ENCODE measurements around the gene GNB1.
"Not testable (repeated sequence)": the region's sequence is repeated elsewhere in the genome, so short reads cannot be mapped to it uniquely, and the experiment has no call there.

The GNB1 gene

GRCh38 chr1:1861339-1861730 lies 29.6 kb downstream of the GNB1 start:
- Histone ChIP-seq H2AFZ (ENCODE audit: low read length) (no peak overlapping the region), H3K4me1 (ENCODE audit: control insufficient read depth in 2 of 2, insufficient read depth in 1 of 2, low read depth in 1 of 2, low read length in 2 of 2) (peaks cover 0 to 8% of the 10 kb centered on the region in 2 donors), H3K23ac (ENCODE audit: low read depth, low read length, poor library complexity) (no peak overlapping the region), H3K27ac (replicated peaks; ENCODE audit: low read length) (no peak overlapping the region), H3K27me3 (ENCODE audit: control insufficient read depth in 3 of 3, insufficient read depth in 3 of 3, low read depth in 1 of 3, low read length in 3 of 3) (no peaks in the 10 kb centered on the region), H3K18ac (ENCODE audit: low read length) (no peak overlapping the region), H3K36me3 (replicated peaks in 1 of 2; ENCODE audit: control insufficient read depth in 2 of 2, insufficient read depth in 2 of 2, low read length in 2 of 2) (peaks cover 3 to 59% of the 10 kb centered on the region in 2 donors), H3K14ac (ENCODE audit: low read length) (no peak overlapping the region), H2BK12ac (ENCODE audit: low read length) (no peak overlapping the region), H3K4ac (ENCODE audit: low read length) (no peak overlapping the region), H3K9me3 (replicated peaks in 1 of 2; ENCODE audit: control insufficient read depth in 2 of 2, insufficient read depth in 1 of 2, low read depth in 1 of 2, low read length in 2 of 2) (no peaks in the 10 kb centered on the region), H4K8ac (ENCODE audit: low read depth, low read length) (no peak overlapping the region), H3K4me2 (ENCODE audit: insufficient read depth, low read length, poor library complexity, severe bottlenecking) (no peak overlapping the region), H2BK15ac (ENCODE audit: low read length) (no peak overlapping the region), H3K9ac (ENCODE audit: low read depth, low read length, poor library complexity) (no peak overlapping the region), H3K79me1 (ENCODE audit: low read depth, low read length) (peaks cover 8% of the 10 kb centered on the region), H2BK5ac (ENCODE audit: low read length) (no peak overlapping the region), H3K4me3 (ENCODE audit: low read length in 2 of 2) (no peak overlapping the region), H2AK5ac (ENCODE audit: low read depth, low read length) (no peak overlapping the region), H4K91ac (ENCODE audit: low read depth, low read length, poor library complexity) (no peak overlapping the region), H2BK120ac (ENCODE audit: low read depth, low read length) (no peak overlapping the region)
- no peak for DNase-seq (ENCODE audit: low spot score)
- WGBS, 2 donors (ENCODE audit: extremely low coverage in 2 of 2, insufficient read length in 2 of 2, insufficient replicate concordance in 1 of 2), result no CpG with 5 or more reads among the region's 1 CpG

GRCh38 chr1:1859970-1860697 lies 30.8 kb downstream of the GNB1 start:
- not testable (repeated sequence) for H3K9me3 ChIP-seq (replicated peaks in 1 of 2; ENCODE audit: control insufficient read depth in 2 of 2, insufficient read depth in 1 of 2, low read depth in 1 of 2, low read length in 2 of 2); H3K9ac ChIP-seq (ENCODE audit: low read depth, low read length, poor library complexity); H2BK15ac ChIP-seq (ENCODE audit: low read length); H2BK120ac ChIP-seq (ENCODE audit: low read depth, low read length); H3K4me3 ChIP-seq (ENCODE audit: low read length in 2 of 2); H4K8ac ChIP-seq (ENCODE audit: low read depth, low read length); H2AK5ac ChIP-seq (ENCODE audit: low read depth, low read length); H2AFZ ChIP-seq (ENCODE audit: low read length); H3K4me1 ChIP-seq (ENCODE audit: control insufficient read depth in 2 of 2, insufficient read depth in 1 of 2, low read depth in 1 of 2, low read length in 2 of 2); DNase-seq (ENCODE audit: low spot score); H3K14ac ChIP-seq (ENCODE audit: low read length); H3K27me3 ChIP-seq (ENCODE audit: control insufficient read depth in 3 of 3, insufficient read depth in 3 of 3, low read depth in 1 of 3, low read length in 3 of 3); H3K23ac ChIP-seq (ENCODE audit: low read depth, low read length, poor library complexity); H3K4me2 ChIP-seq (ENCODE audit: insufficient read depth, low read length, poor library complexity, severe bottlenecking); H3K79me1 ChIP-seq (ENCODE audit: low read depth, low read length); H2BK5ac ChIP-seq (ENCODE audit: low read length); H4K91ac ChIP-seq (ENCODE audit: low read depth, low read length, poor library complexity); H3K18ac ChIP-seq (ENCODE audit: low read length); H2BK12ac ChIP-seq (ENCODE audit: low read length); H3K4ac ChIP-seq (ENCODE audit: low read length)
- Histone ChIP-seq H3K36me3 (replicated peaks in 1 of 2; ENCODE audit: control insufficient read depth in 2 of 2, insufficient read depth in 2 of 2, low read length in 2 of 2) (peaks cover 3 to 59% of the 10 kb centered on the region in 2 donors), H3K27ac (replicated peaks; ENCODE audit: low read length) (peak overlapping the region; percentile 67)
- WGBS, 2 donors (ENCODE audit: extremely low coverage in 2 of 2, insufficient read length in 2 of 2, insufficient replicate concordance in 1 of 2), result no CpG with 5 or more reads among the region's 8 CpGs

GRCh38 chr1:1858382-1859086 lies 32.4 kb downstream of the GNB1 start:
- H3K27ac ChIP-seq (replicated peaks; ENCODE audit: low read length), result no peak overlapping the region
- WGBS, 2 donors (ENCODE audit: extremely low coverage in 2 of 2, insufficient read length in 2 of 2, insufficient replicate concordance in 1 of 2), result no CpG with 5 or more reads among the region's 9 CpGs
- DNase-seq (ENCODE audit: low spot score), result peak; percentile 18

GRCh38 chr1:1857096-1857703 lies 33.7 kb downstream of the GNB1 start:
- H4K8ac ChIP-seq (ENCODE audit: low read depth, low read length), result no peak overlapping the region
- no peak overlapping the region for H3K4me2 ChIP-seq (ENCODE audit: insufficient read depth, low read length, poor library complexity, severe bottlenecking)
- no peaks in the 10 kb centered on the region for H3K27me3 ChIP-seq (ENCODE audit: control insufficient read depth in 3 of 3, insufficient read depth in 3 of 3, low read depth in 1 of 3, low read length in 3 of 3)
- H3K18ac ChIP-seq (ENCODE audit: low read length), result no peak overlapping the region
- H3K4ac ChIP-seq (ENCODE audit: low read length), result no peak overlapping the region
- no peak overlapping the region for H2BK5ac ChIP-seq (ENCODE audit: low read length)
- H2AFZ ChIP-seq (ENCODE audit: low read length), result no peak overlapping the region
- no peak overlapping the region for H2BK12ac ChIP-seq (ENCODE audit: low read length)
- H3K9me3 ChIP-seq (replicated peaks in 1 of 2; ENCODE audit: control insufficient read depth in 2 of 2, insufficient read depth in 1 of 2, low read depth in 1 of 2, low read length in 2 of 2), result no peaks in the 10 kb centered on the region
- H2BK120ac ChIP-seq (ENCODE audit: low read depth, low read length), result no peak overlapping the region
- no peak overlapping the region for H4K91ac ChIP-seq (ENCODE audit: low read depth, low read length, poor library complexity)
- H2BK15ac ChIP-seq (ENCODE audit: low read length), result no peak overlapping the region
- H3K4me3 ChIP-seq (ENCODE audit: low read length in 2 of 2), result no peak overlapping the region
- no peak overlapping the region for H3K27ac ChIP-seq (replicated peaks; ENCODE audit: low read length)
- H3K9ac ChIP-seq (ENCODE audit: low read depth, low read length, poor library complexity), result no peak overlapping the region
- H3K79me1 ChIP-seq (ENCODE audit: low read depth, low read length), result peaks cover 7% of the 10 kb centered on the region
- H3K4me1 ChIP-seq (ENCODE audit: control insufficient read depth in 2 of 2, insufficient read depth in 1 of 2, low read depth in 1 of 2, low read length in 2 of 2), result peaks cover 0 to 11% of the 10 kb centered on the region in 2 donors
- H2AK5ac ChIP-seq (ENCODE audit: low read depth, low read length), result no peak overlapping the region
- no peak overlapping the region for H3K23ac ChIP-seq (ENCODE audit: low read depth, low read length, poor library complexity)
- no peak overlapping the region for H3K14ac ChIP-seq (ENCODE audit: low read length)
- peaks cover 7 to 63% of the 10 kb centered on the region in 2 donors for H3K36me3 ChIP-seq (replicated peaks in 1 of 2; ENCODE audit: control insufficient read depth in 2 of 2, insufficient read depth in 2 of 2, low read length in 2 of 2)
- no CpG with 5 or more reads among the region's 4 CpGs for WGBS, 2 donors (ENCODE audit: extremely low coverage in 2 of 2, insufficient read length in 2 of 2, insufficient replicate concordance in 1 of 2)
- DNase-seq (ENCODE audit: low spot score), result no peak

More at GRCh38 chr1:1858382-1859086, 32.4 kb downstream of the GNB1 start:
- Histone ChIP-seq H3K36me3 (replicated peaks in 1 of 2; ENCODE audit: control insufficient read depth in 2 of 2, insufficient read depth in 2 of 2, low read length in 2 of 2) (peaks cover 3 to 63% of the 10 kb centered on the region in 2 donors), H3K79me1 (ENCODE audit: low read depth, low read length) (peaks cover 8% of the 10 kb centered on the region), H2BK12ac (ENCODE audit: low read length) (no peak overlapping the region), H3K9me3 (replicated peaks in 1 of 2; ENCODE audit: control insufficient read depth in 2 of 2, insufficient read depth in 1 of 2, low read depth in 1 of 2, low read length in 2 of 2) (no peaks in the 10 kb centered on the region), H4K91ac (ENCODE audit: low read depth, low read length, poor library complexity) (no peak overlapping the region), H2AFZ (ENCODE audit: low read length) (no peak overlapping the region), H3K18ac (ENCODE audit: low read length) (no peak overlapping the region), H3K27me3 (ENCODE audit: control insufficient read depth in 3 of 3, insufficient read depth in 3 of 3, low read depth in 1 of 3, low read length in 3 of 3) (no peaks in the 10 kb centered on the region), H2BK15ac (ENCODE audit: low read length) (no peak overlapping the region), H3K4me1 (ENCODE audit: control insufficient read depth in 2 of 2, insufficient read depth in 1 of 2, low read depth in 1 of 2, low read length in 2 of 2) (peaks cover 0 to 8% of the 10 kb centered on the region in 2 donors), H3K23ac (ENCODE audit: low read depth, low read length, poor library complexity) (no peak overlapping the region), H3K4me2 (ENCODE audit: insufficient read depth, low read length, poor library complexity, severe bottlenecking) (no peak overlapping the region), H3K9ac (ENCODE audit: low read depth, low read length, poor library complexity) (no peak overlapping the region), H3K14ac (ENCODE audit: low read length) (no peak overlapping the region), H3K4me3 (ENCODE audit: low read length in 2 of 2) (no peak overlapping the region), H2BK120ac (ENCODE audit: low read depth, low read length) (no peak overlapping the region), H2AK5ac (ENCODE audit: low read depth, low read length) (no peak overlapping the region), H2BK5ac (ENCODE audit: low read length) (no peak overlapping the region), H4K8ac (ENCODE audit: low read depth, low read length) (no peak overlapping the region), H3K4ac (ENCODE audit: low read length) (no peak overlapping the region)
